Fibroblast of skin of right biceps (primary cell): ENCODE results near the gene ZCCHC24.
"Not testable (repeated sequence)": the region's sequence is repeated elsewhere in the genome, so short reads cannot be mapped to it uniquely, and the experiment has no call there.

Source experiments
- DNase-seq: peaks from one replicate; pipeline ENCODE4 v3.0.0-alpha.2; 2013

Gene ZCCHC24

DNA sequence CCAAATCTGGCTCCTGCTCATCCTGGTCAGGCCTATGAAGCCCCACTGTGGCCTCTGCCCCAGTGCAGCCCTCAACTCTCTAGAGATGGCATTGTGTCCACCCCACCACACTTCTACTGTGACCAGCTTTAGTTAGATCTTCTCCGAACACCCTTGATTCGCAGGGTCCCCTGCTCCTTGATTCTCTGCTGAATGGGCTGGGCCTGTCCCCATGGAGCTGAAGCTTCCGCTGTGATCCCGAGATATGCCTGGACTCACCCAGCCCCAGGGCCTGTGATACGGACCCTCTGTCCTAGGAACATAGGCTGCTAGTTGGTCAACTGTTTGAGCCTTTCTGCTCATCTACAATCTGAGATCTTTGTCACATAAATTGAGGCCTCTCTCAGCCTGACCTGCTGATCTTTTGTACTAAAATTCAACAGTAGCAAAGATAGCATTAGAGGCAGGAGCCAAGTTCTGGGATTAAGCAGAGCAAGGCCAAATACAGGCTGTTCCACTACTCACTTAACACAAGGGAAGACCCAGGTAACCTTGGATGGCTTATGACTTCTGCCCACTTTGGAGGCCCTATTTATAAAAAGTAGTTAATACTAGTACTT lies 104.7 kb downstream of the ZCCHC24 start:
- no peak for DNase-seq

- no peak for DNase-seq
These were observed 106.2 kb downstream of the ZCCHC24 start for GRCh38 chr10:79339266-79339665.

GRCh38 chr10:79337783-79338469 lies 107.5 kb downstream of the ZCCHC24 start:
- not testable (repeated sequence) for DNase-seq

DNA sequence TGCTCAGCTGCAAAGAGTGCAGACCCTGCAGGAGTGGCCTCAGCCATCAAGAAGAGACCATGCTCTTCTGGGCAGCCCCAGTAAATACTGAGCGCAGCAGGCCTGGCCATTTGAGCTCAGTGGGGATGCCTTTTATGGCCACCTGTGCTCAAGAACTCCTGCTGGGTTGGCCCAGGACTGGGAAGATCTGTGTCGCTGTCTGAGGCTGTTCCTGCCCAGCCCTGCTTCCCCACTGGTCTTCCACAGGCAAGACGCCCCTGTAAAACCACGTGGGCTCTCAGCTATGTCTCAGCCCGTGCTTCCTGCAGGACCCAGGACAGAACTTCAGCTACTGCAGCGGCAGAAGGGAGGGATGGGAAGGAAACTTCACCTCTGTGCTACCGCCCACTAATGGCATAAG lies 108.7 kb downstream of the ZCCHC24 start:
- DNase-seq, result no peak

- DNase-seq, result no peak
These were observed 109.1 kb downstream of the ZCCHC24 start for GRCh38 chr10:79336276-79336675.

- no peak for DNase-seq
These were observed 109.8 kb downstream of the ZCCHC24 start for GRCh38 chr10:79335470-79336235.

DNA sequence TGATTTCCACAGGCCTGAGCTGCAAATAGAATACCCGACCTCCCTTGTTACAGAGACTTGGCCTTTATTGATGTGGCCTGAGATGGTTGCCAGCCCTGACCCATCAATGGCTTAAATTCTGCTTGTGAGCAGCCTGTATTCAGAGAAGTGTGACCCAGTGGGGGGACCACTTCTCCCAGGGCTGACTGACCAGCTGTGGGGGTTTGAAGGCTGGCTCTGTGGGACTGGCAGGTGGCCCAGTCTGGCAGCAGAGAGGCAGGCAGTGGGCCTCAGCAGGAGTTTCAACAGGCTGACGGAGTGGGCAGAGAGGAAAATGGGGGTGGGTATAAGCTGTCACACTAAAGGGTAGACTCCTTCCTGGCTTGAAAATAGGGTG lies 110.3 kb downstream of the ZCCHC24 start:
- no peak for DNase-seq

- DNase-seq, result no peak
These were observed 110.9 kb downstream of the ZCCHC24 start for GRCh38 chr10:79334573-79334972.

DNA sequence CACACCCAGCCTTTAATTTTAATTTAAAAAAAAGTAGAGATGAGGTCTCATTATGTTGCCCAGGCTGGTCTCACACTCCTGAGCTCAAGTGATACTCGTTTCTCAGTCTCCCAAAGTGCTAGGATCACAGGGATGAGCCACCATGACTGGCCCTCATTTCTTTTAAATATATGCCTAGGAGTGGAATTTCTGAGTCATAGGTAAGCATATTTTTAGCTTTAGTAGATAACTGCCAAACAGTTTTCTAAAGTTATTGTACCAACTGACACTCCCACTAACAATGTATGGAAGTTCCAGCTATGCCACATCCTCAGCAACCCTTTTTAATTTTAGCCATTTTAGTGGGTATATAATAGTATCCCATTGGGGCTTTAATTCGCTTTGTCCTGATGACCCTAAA lies 111.9 kb downstream of the ZCCHC24 start:
- DNase-seq, result peak; percentile 88

GRCh38 chr10:79332610-79333315 lies 112.7 kb downstream of the ZCCHC24 start:
- DNase-seq, result not testable (repeated sequence)
